Transverse colon (tissue), 4 donors: ENCODE data around the gene ABCA4. TPM values are rescaled to one million over a fixed set of nuclear protein-coding genes. Genes with fewer than 3 reads are reported as not detected.

ENCODE experiments used
- DNase-seq: peaks from one replicate; pipeline ENCODE4 v3.0.0-alpha.2; 2019
- H3K27ac ChIP-seq, 4 donors: fragments of 200-600 bp; sonication (generic); 2 replicates each; pipeline ENCODE4 v1.5.1; 2016 to 2018; ENCODE audit warnings: inconsistent platforms in 4 of 4
- H3K27me3 ChIP-seq: fragments of 200-600 bp; sonication (generic); 2 replicates; pipeline ENCODE4 v1.5.1; 2017; ENCODE audit warnings: inconsistent platforms
- H3K36me3 ChIP-seq, 4 donors: fragments of 200-600 bp; sonication (generic); 2 replicates each; pipeline ENCODE4 v1.5.1; 2017 to 2019; ENCODE audit warnings: inconsistent platforms in 4 of 4
- H3K4me1 ChIP-seq, 4 donors: fragments of 200-600 bp; sonication (generic); 2 replicates each; pipeline ENCODE4 v1.5.1; 2017 to 2020; ENCODE audit warnings: inconsistent platforms in 4 of 4
- H3K4me3 ChIP-seq, 4 donors: fragments of 200-600 bp; sonication (generic); 1 replicate in 1 of 4; 2 replicates in 3 of 4; pipeline versions ENCODE4 v1.5.1 to v1.6.1; 2017 to 2019; ENCODE audit warnings: inconsistent platforms in 4 of 4
- H3K9me3 ChIP-seq, 2 donors: fragments of 200-600 bp; sonication (generic); 2 replicates each; pipeline ENCODE4 v1.5.1; 2017 to 2019; ENCODE audit warnings: inconsistent platforms in 2 of 2
- EP300 ChIP-seq: sonication (generic); formaldehyde crosslinking; IDR thresholded peaks from one replicate; pipeline ENCODE4 v1.6.1; 2017; ENCODE audit warnings: antibody characterized with exemption, low read depth
- POLR2A ChIP-seq: fragments of 450-650 bp; IDR thresholded peaks from one replicate; pipeline ENCODE4 v1.6.1; 2016; ENCODE audit warnings: antibody characterized with exemption, mild to moderate bottlenecking, moderate library complexity
- POLR2AphosphoS5 ChIP-seq, 3 donors: sonication (generic); formaldehyde crosslinking; IDR thresholded peaks; one replicate each; pipeline ENCODE4 v1.6.1; 2016; ENCODE audit warnings: antibody characterized with exemption in 3 of 3
- WGBS, 2 donors: methylation state at CpG; one replicate each; pipeline ENCODE4 v1.1.5; 2018; ENCODE audit warnings: low coverage in 1 of 2; 5-methylcytosine and 5-hydroxymethylcytosine counted together
- in situ Hi-C, 4 donors: fragments of 200-750 bp; cut with MboI; loops; one replicate each; pipeline versions ENCODE4 v1.15.0 to v1.15.1; 2017; ENCODE audit warnings: low sequenced_read_pairs in 3 of 4, low pct_ligation_motif_present in 1 of 4, low pct_unique_long_range_greater_than_20kb in 1 of 4
- intact Hi-C: fragments of 100-400 bp; cut with DNase I; formaldehyde crosslinking; loops from one replicate; pipeline ENCODE4 v1.15.1; 2023; ENCODE audit warnings: low total_unique reads
- total RNA-seq, 4 donors: library from RNA; depleted of rRNA; stranded (reverse); fragments of >200 nt; gene quantifications; one replicate each; pipeline ENCODE4 v1.1.0, GENCODE V29; 2016
- TF ChIP-seq, protein P1 (sequence below), 5 experiments: fragments of 200-600 bp in 3 of 5; fragments of 450-650 bp in 2 of 5; sonication (generic) in 3 of 5; IDR thresholded peaks; 1 replicate in 2 of 5; 2 replicates in 3 of 5; pipeline ENCODE4 v1.5.1; 2016 to 2017; ENCODE audit warnings: antibody characterized with exemption in 5 of 5, inconsistent platforms in 3 of 5, mild to moderate bottlenecking in 2 of 5, moderate library complexity in 1 of 5

ABCA4 gene
- total RNA-seq, 4 donors from 2014 or later: 0.16 to 0.55 TPM; not detected in 2

DNA sequence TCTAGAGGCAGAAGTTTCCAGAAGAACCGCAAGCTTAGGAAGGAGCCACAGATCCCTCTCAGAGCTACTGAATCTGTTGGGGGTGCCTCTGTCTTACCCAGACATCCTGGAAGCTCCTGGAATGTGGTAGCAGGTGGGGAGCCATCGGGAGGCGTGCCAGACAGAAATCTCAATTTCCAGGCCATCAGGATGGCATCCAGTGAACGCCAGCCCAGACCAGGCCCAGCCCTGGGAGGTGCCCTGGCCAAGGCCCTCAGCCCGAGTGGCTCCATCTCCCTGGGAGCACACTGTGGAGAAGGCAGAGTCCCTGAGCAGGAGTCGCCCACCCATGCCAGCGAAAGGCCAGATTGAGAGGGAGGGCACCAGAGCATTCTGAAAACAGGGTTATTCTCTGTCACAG, 2.5 kb downstream of the ABCA4 start:
- H3K4me1 ChIP-seq: no peaks in the 10 kb centered on the region
- TF ChIP-seq POLR2A: no peak
- no peak for TF ChIP-seq POLR2AphosphoS5 (IDR thresholded peaks at IDR 0.05)
- no peak for TF ChIP-seq EP300
- TF ChIP-seq, protein P1, sequence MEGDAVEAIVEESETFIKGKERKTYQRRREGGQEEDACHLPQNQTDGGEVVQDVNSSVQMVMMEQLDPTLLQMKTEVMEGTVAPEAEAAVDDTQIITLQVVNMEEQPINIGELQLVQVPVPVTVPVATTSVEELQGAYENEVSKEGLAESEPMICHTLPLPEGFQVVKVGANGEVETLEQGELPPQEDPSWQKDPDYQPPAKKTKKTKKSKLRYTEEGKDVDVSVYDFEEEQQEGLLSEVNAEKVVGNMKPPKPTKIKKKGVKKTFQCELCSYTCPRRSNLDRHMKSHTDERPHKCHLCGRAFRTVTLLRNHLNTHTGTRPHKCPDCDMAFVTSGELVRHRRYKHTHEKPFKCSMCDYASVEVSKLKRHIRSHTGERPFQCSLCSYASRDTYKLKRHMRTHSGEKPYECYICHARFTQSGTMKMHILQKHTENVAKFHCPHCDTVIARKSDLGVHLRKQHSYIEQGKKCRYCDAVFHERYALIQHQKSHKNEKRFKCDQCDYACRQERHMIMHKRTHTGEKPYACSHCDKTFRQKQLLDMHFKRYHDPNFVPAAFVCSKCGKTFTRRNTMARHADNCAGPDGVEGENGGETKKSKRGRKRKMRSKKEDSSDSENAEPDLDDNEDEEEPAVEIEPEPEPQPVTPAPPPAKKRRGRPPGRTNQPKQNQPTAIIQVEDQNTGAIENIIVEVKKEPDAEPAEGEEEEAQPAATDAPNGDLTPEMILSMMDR (IDR thresholded peaks at IDR 0.05): no peak
- intact Hi-C loops: no loop called here
- no peak overlapping the region for H3K4me3 ChIP-seq
- DNase-seq: no peak
- H3K27ac ChIP-seq: no peak overlapping the region
- peaks cover 4% of the 10 kb centered on the region for H3K27me3 ChIP-seq
- H3K9me3 ChIP-seq: no peaks in the 10 kb centered on the region
- in situ Hi-C loops: no loop called here
- H3K36me3 ChIP-seq: no peaks in the 10 kb centered on the region
- 84% methylated on average over 7 of the region's 7 CpGs; no CpG with 5 or more reads in 1 of the 2 donors for WGBS, 2 donors

- DNase-seq: no peak
- in situ Hi-C loops: no loop called here
- Histone ChIP-seq H3K4me1 (no peaks in the 10 kb centered on the region), H3K9me3 (no peaks in the 10 kb centered on the region), H3K27ac (no peak overlapping the region), H3K36me3 (no peaks in the 10 kb centered on the region), H3K27me3 (peaks cover 4% of the 10 kb centered on the region), H3K4me3 (no peak overlapping the region)
- TF ChIP-seq, protein P1 (IDR thresholded peaks at IDR 0.05): no peak
- TF ChIP-seq POLR2AphosphoS5 (IDR thresholded peaks at IDR 0.05) (no peak), EP300 (no peak), POLR2A (no peak)
- WGBS, 2 donors: 81% methylated on average over 7 of the region's 7 CpGs; no CpG with 5 or more reads in 1 of the 2 donors
- intact Hi-C loops: no loop called here
Observed at GRCh38 chr1:94118013-94118412, 2.9 kb downstream of the ABCA4 start.

GRCh38 chr1:94117259-94117851, 3.6 kb downstream of the ABCA4 start:
- Histone ChIP-seq H3K36me3 (no peaks in the 10 kb centered on the region), H3K4me1 (no peaks in the 10 kb centered on the region), H3K27ac (no peak overlapping the region), H3K4me3 (no peak overlapping the region), H3K9me3 (no peaks in the 10 kb centered on the region), H3K27me3 (peaks cover 4% of the 10 kb centered on the region)
- in situ Hi-C loops (no loop called here), intact Hi-C loops (no loop called here)
- WGBS, 2 donors: 73 to 80% methylated on average over 3 to 14 of the region's 14 CpGs
- TF ChIP-seq, protein P1 (IDR thresholded peaks at IDR 0.05): no peak
- TF ChIP-seq EP300 (no peak), POLR2A (no peak), POLR2AphosphoS5 (IDR thresholded peaks at IDR 0.05) (no peak)
- DNase-seq: no peak

GRCh38 chr1:94115900-94116436, 5.0 kb downstream of the ABCA4 start:
- in situ Hi-C loops (no loop called here), intact Hi-C loops (no loop called here)
- 64 to 72% methylated on average over 5 to 6 of the region's 6 CpGs for WGBS, 2 donors

More at GRCh38 chr1:94115900-94116436, 5.0 kb downstream of the ABCA4 start:
- H3K4me3 ChIP-seq: no peak overlapping the region
- no peak for TF ChIP-seq POLR2AphosphoS5 (IDR thresholded peaks at IDR 0.05)
- no peak for TF ChIP-seq POLR2A
- TF ChIP-seq, protein P1 (IDR thresholded peaks at IDR 0.05): no peak
- no peak for TF ChIP-seq EP300
- H3K27ac ChIP-seq: no peak overlapping the region
- no peaks in the 10 kb centered on the region for H3K36me3 ChIP-seq
- peaks cover 4% of the 10 kb centered on the region for H3K27me3 ChIP-seq
- no peak for DNase-seq
- H3K9me3 ChIP-seq: no peaks in the 10 kb centered on the region
- no peaks in the 10 kb centered on the region for H3K4me1 ChIP-seq
